ENCODE results near the gene PTPRD. TPM values are rescaled to one million over a fixed set of nuclear protein-coding genes. Genes with fewer than 3 reads are reported as not detected.

Gene PTPRD
- total RNA-seq, 4 donors from 2014 or later = 85.8 to 169 (median 135) TPM

- TF ChIP-seq POLR2A (IDR thresholded peaks at IDR 0.05) = no peak
- TF ChIP-seq, protein P1, sequence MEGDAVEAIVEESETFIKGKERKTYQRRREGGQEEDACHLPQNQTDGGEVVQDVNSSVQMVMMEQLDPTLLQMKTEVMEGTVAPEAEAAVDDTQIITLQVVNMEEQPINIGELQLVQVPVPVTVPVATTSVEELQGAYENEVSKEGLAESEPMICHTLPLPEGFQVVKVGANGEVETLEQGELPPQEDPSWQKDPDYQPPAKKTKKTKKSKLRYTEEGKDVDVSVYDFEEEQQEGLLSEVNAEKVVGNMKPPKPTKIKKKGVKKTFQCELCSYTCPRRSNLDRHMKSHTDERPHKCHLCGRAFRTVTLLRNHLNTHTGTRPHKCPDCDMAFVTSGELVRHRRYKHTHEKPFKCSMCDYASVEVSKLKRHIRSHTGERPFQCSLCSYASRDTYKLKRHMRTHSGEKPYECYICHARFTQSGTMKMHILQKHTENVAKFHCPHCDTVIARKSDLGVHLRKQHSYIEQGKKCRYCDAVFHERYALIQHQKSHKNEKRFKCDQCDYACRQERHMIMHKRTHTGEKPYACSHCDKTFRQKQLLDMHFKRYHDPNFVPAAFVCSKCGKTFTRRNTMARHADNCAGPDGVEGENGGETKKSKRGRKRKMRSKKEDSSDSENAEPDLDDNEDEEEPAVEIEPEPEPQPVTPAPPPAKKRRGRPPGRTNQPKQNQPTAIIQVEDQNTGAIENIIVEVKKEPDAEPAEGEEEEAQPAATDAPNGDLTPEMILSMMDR (IDR thresholded peaks at IDR 0.05) = no peak
- no peak overlapping the region for H3K4me3 ChIP-seq
- no peaks in the 10 kb centered on the region for H3K36me3 ChIP-seq
- no peaks in the 10 kb centered on the region for H3K27me3 ChIP-seq
- H3K4me1 ChIP-seq = no peaks in the 10 kb centered on the region
- no peaks in the 10 kb centered on the region for H3K9me3 ChIP-seq
- H3K27ac ChIP-seq = no peak overlapping the region
- DNase-seq = no peak
These were observed 2327.9 kb downstream of the PTPRD start for GRCh38 chr9:8284884-8285283.

- no peaks in the 10 kb centered on the region for H3K36me3 ChIP-seq
- TF ChIP-seq, protein P1 (IDR thresholded peaks at IDR 0.05) = no peak
- TF ChIP-seq POLR2A (IDR thresholded peaks at IDR 0.05) = no peak
- no peak overlapping the region for H3K4me3 ChIP-seq
- no peaks in the 10 kb centered on the region for H3K4me1 ChIP-seq
- no peaks in the 10 kb centered on the region for H3K9me3 ChIP-seq
- H3K27me3 ChIP-seq = no peaks in the 10 kb centered on the region
- no peak for DNase-seq
- no peak overlapping the region for H3K27ac ChIP-seq
These were observed 2330.3 kb downstream of the PTPRD start for GRCh38 chr9:8282535-8282934.

- H3K9me3 ChIP-seq = no peaks in the 10 kb centered on the region
- H3K4me1 ChIP-seq = no peaks in the 10 kb centered on the region
- H3K27me3 ChIP-seq = no peaks in the 10 kb centered on the region
- no peak for TF ChIP-seq POLR2A (IDR thresholded peaks at IDR 0.05)
- TF ChIP-seq, protein P1 (IDR thresholded peaks at IDR 0.05) = no peak
- H3K36me3 ChIP-seq = no peaks in the 10 kb centered on the region
- no peak for DNase-seq
- no peak overlapping the region for H3K4me3 ChIP-seq
- H3K27ac ChIP-seq = no peak overlapping the region
These were observed 2332.0 kb downstream of the PTPRD start for GRCh38 chr9:8280811-8281210.

GRCh38 chr9:8278048-8278447, 2334.8 kb downstream of the PTPRD start:
- H3K27ac ChIP-seq = no peak overlapping the region
- no peak overlapping the region for H3K4me3 ChIP-seq
- no peaks in the 10 kb centered on the region for H3K36me3 ChIP-seq
- H3K4me1 ChIP-seq = no peaks in the 10 kb centered on the region
- H3K9me3 ChIP-seq = no peaks in the 10 kb centered on the region
- no peak for DNase-seq
- no peaks in the 10 kb centered on the region for H3K27me3 ChIP-seq
- TF ChIP-seq, protein P1 (IDR thresholded peaks at IDR 0.05) = no peak
- TF ChIP-seq POLR2A (IDR thresholded peaks at IDR 0.05) = no peak

DNA sequence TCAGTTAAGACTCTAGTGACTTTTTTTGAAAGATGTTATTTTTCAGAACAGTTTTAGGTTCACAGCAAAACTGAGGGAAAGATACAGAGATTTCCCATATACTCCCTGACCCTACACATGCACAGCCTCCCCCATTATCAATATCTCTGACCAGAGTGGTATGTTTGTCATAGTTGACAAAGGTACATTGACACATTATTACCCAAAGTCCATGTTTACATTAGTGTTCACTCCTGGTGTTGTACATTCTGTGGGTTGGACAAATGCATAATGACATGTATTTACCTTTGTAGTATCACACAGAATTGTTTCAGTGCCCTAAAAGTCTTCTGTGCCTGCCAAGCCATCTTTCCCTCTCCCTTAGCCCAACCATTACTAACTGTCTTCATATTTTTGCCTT, 2342.6 kb downstream of the PTPRD start:
- no peak for DNase-seq
- TF ChIP-seq, protein P1 (IDR thresholded peaks at IDR 0.05) = no peak
- TF ChIP-seq POLR2A (IDR thresholded peaks at IDR 0.05) = no peak
- H3K9me3 ChIP-seq = no peaks in the 10 kb centered on the region
- no peaks in the 10 kb centered on the region for H3K4me1 ChIP-seq
- H3K27me3 ChIP-seq = no peaks in the 10 kb centered on the region
- H3K4me3 ChIP-seq = no peak overlapping the region
- no peak overlapping the region for H3K27ac ChIP-seq
- no peaks in the 10 kb centered on the region for H3K36me3 ChIP-seq

DNA sequence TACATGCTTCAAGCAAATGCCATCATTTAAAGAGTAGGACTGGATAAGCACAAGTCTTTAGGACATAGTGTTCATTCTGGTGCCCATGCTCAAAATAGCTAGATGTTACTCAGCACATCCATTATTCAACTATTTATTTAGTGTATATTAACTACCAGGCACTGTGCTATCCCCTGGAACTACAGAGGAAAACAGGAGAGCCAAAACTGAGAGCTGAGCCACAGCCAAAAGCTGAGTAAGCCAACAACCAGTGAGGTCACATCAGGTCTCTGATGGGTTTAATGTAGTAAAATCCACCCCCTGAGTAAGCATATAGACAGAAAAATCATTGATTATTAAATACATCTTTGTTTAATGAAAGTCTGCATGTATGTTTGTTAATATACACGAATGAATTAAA, 2343.9 kb downstream of the PTPRD start:
- Histone ChIP-seq H3K9me3 (no peaks in the 10 kb centered on the region), H3K27ac (no peak overlapping the region), H3K27me3 (no peaks in the 10 kb centered on the region), H3K4me3 (no peak overlapping the region), H3K36me3 (no peaks in the 10 kb centered on the region), H3K4me1 (no peaks in the 10 kb centered on the region)
- TF ChIP-seq POLR2A (IDR thresholded peaks at IDR 0.05) = no peak
- TF ChIP-seq, protein P1 (IDR thresholded peaks at IDR 0.05) = no peak
- DNase-seq = no peak

Data from Peyer's patch (tissue), 4 donors.